ENCODE measurements around the gene VEPH1.

Gene VEPH1

DNA sequence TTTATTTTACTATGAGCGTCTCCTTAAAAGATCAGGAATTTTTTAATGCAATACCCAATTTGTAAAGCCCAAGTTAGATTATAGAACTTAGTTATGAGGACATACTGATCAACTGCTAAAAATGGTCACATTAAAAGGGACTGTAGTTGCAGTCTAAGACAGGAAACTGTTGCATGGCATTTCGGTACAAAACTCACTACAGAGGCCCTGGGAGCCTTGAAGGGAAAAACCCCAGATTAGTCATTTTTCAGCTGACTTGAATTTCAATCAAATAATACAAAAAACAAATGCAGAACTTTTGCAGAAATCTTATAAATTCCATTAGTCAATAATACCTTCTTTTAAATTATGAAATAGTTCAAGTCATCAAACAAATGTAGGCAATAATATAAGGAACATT, 73.5 kb downstream of the VEPH1 start:
- no peak overlapping the region for H3K27ac Mint-ChIP-seq
- peaks cover 3% of the 10 kb centered on the region for H3K9me3 Mint-ChIP-seq
- H3K36me3 Mint-ChIP-seq (ENCODE audit: low read depth), result no peaks in the 10 kb centered on the region
- H3K4me1 Mint-ChIP-seq, result no peaks in the 10 kb centered on the region
- TF ChIP-seq, protein P1, sequence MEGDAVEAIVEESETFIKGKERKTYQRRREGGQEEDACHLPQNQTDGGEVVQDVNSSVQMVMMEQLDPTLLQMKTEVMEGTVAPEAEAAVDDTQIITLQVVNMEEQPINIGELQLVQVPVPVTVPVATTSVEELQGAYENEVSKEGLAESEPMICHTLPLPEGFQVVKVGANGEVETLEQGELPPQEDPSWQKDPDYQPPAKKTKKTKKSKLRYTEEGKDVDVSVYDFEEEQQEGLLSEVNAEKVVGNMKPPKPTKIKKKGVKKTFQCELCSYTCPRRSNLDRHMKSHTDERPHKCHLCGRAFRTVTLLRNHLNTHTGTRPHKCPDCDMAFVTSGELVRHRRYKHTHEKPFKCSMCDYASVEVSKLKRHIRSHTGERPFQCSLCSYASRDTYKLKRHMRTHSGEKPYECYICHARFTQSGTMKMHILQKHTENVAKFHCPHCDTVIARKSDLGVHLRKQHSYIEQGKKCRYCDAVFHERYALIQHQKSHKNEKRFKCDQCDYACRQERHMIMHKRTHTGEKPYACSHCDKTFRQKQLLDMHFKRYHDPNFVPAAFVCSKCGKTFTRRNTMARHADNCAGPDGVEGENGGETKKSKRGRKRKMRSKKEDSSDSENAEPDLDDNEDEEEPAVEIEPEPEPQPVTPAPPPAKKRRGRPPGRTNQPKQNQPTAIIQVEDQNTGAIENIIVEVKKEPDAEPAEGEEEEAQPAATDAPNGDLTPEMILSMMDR (IDR thresholded peaks at IDR 0.05), result no peak
- no peak overlapping the region for H3K4me3 Mint-ChIP-seq
- DNase-seq, result no peak
- peaks cover 6% of the 10 kb centered on the region for H3K27me3 Mint-ChIP-seq (ENCODE audit: low read depth, poor library complexity)

DNA sequence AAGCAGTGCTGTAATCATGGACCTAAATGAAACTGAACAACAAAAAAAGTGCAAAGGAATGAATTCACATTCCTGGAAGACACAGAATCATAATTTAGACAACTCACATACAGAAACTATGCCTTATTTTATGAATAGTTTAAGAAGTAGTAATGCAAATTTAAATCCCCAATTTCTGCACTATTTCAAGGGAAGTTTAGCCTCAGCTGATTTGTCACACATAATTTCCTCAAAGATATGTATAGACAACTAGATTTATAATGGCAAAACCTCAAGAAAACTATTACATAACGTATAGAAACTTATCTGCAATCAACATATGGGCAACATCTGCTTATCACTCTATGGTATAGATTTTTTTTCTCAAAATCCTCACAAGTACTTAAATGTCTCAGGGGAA, 74.4 kb downstream of the VEPH1 start:
- DNase-seq, result no peak
- TF ChIP-seq, protein P1 (IDR thresholded peaks at IDR 0.05), result no peak
- H3K27ac Mint-ChIP-seq, result no peak overlapping the region
- no peaks in the 10 kb centered on the region for H3K4me1 Mint-ChIP-seq
- peaks cover 4% of the 10 kb centered on the region for H3K27me3 Mint-ChIP-seq (ENCODE audit: low read depth, poor library complexity)
- no peak overlapping the region for H3K4me3 Mint-ChIP-seq
- no peaks in the 10 kb centered on the region for H3K36me3 Mint-ChIP-seq (ENCODE audit: low read depth)
- H3K9me3 Mint-ChIP-seq, result peaks cover 8% of the 10 kb centered on the region

DNA sequence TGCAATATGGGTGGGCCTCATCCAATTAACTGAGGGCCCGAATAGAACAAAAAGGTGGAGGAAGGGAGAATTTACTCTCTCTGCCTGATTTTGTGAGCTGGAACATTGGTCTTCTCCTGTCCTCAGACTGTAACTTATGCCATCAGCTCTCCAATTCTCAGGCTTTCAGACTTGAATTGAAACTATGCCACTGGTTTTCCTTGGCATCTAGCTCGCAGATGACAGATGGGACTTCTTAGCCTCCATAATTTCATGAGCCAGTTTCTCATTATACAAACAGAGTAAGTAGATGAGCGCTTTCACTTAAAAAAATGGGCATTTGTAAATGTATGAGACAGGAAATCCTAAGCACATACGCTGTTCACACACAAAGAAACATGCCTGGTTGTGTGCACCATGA, 75.3 kb downstream of the VEPH1 start:
- Mint-ChIP-seq H3K36me3 (ENCODE audit: low read depth) (no peaks in the 10 kb centered on the region), H3K27me3 (ENCODE audit: low read depth, poor library complexity) (no peaks in the 10 kb centered on the region), H3K4me1 (no peaks in the 10 kb centered on the region), H3K4me3 (no peak overlapping the region), H3K9me3 (peaks cover 8% of the 10 kb centered on the region), H3K27ac (no peak overlapping the region)
- DNase-seq, result no peak
- TF ChIP-seq, protein P1 (IDR thresholded peaks at IDR 0.05), result no peak

DNA sequence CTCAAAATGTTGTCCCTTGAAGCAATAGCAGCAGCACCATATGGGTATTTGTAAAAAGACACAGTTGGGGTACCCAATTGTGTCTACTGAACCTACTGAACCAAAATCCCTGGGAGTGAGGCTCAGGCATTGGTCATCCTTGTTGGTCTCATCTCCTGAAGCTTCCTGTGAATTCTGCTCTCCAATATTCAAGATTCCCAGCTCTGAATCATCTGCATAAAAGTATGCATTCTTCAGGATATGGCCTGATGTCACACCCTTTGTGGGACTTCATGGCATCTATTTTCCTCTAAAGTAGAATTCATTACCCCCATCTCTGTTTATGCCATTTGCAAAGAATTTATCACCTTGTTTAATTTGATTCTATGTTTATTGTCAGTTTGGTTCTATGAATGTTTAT, 79.9 kb downstream of the VEPH1 start:
- Mint-ChIP-seq H3K27ac (no peak overlapping the region), H3K36me3 (ENCODE audit: low read depth) (no peaks in the 10 kb centered on the region), H3K9me3 (peaks cover 8% of the 10 kb centered on the region), H3K4me3 (no peak overlapping the region), H3K27me3 (ENCODE audit: low read depth, poor library complexity) (peaks cover 7% of the 10 kb centered on the region), H3K4me1 (no peaks in the 10 kb centered on the region)
- DNase-seq, result no peak
- TF ChIP-seq, protein P1 (IDR thresholded peaks at IDR 0.05), result no peak

DNA sequence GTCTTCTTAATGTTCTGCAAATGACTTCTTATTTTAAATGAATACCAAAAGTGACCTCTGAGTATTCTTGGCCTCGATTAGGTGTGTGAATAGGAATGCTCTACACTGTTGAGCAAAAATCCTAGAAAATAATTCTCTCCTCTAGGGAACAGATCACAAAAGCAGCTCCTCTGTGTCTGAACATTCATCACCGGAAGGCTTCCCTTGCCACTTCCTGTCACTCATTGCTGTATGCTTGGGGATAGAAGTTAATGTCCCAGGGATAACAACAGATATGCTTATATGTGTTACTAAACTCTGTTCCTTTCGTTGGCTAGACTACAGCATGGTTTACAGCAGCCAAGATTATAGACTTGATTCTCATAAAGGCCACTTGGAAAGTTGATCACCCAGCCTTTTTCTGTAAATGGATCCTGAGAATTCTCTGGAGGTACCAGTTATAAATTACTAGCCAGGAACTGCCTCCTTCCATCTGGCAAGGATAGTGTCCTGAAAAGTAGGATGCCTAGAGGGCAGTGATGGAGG, 82.5 kb downstream of the VEPH1 start:
- TF ChIP-seq, protein P1 (IDR thresholded peaks at IDR 0.05), result no peak
- DNase-seq, result no peak
- Mint-ChIP-seq H3K27ac (no peak overlapping the region), H3K4me3 (no peak overlapping the region), H3K27me3 (ENCODE audit: low read depth, poor library complexity) (peaks cover 8% of the 10 kb centered on the region), H3K4me1 (no peaks in the 10 kb centered on the region), H3K36me3 (ENCODE audit: low read depth) (no peaks in the 10 kb centered on the region), H3K9me3 (peaks cover 8% of the 10 kb centered on the region)

DNA sequence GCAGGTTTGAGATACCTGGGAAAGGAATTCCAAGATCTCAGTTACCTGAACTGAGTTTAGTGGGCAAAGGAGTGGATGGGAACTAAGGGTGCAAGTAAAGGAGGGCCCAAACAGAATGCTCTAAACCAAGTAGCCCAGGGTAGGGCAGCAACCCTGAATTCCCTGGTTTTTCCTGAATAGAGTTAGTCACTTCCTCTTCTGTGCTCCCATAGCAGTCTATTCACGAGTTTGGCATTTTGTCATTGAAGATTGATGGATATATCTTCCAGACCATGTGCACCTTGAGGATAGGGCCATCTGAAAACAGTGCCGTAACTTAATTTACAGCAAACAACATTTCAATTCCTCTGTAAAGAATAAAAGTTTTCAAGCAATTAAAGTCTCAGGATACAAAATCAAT, 85.1 kb downstream of the VEPH1 start:
- Mint-ChIP-seq H3K9me3 (no peaks in the 10 kb centered on the region), H3K27ac (no peak overlapping the region), H3K4me3 (no peak overlapping the region), H3K36me3 (ENCODE audit: low read depth) (no peaks in the 10 kb centered on the region), H3K4me1 (peaks cover 10% of the 10 kb centered on the region), H3K27me3 (ENCODE audit: low read depth, poor library complexity) (peaks cover 14% of the 10 kb centered on the region)
- DNase-seq, result no peak
- TF ChIP-seq, protein P1 (IDR thresholded peaks at IDR 0.05), result no peak
